GM18519 (cell line): ENCODE data around the gene WNK4.
"Not testable (repeated sequence)": the region's sequence is repeated elsewhere in the genome, so short reads cannot be mapped to it uniquely, and the experiment has no call there.

Source experiments
- ATAC-seq: cut with Tn5 transposase; IDR thresholded peaks from one replicate; pipeline ENCODE4 v1.9.1; 2021; ENCODE audit warnings: mild to moderate bottlenecking, moderate library complexity; ENCODE audit not compliant: unreplicated experiment, low FRiP score

Gene WNK4

GRCh38 chr17:42779936-42780850 is at the start of gene WNK4:
Gene WNK4, plus strand, starts transcription at chr17:42780610. Its CDS starts 89 bp downstream, at chr17:42780699.
- no peak for ATAC-seq

DNA sequence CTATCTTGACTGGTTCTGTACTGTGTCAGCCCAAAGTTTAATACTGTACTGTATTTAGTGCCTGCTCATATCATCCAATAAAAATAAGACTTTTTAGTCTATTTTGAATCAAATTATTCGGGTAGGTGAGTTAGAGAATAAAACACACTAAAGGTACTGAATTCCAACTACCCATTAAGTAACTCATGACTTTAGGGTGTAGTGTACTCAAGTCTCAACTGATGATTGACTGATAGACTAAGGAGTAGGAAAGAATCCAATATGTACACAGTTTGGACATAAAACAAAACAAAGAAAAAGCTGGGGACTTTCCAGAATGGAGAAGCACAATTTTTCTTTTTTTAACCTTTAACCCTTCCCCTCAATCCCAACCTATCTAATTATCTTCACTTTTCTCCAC is 39.7 kb upstream of the WNK4 start:
- ATAC-seq, result no peak

DNA sequence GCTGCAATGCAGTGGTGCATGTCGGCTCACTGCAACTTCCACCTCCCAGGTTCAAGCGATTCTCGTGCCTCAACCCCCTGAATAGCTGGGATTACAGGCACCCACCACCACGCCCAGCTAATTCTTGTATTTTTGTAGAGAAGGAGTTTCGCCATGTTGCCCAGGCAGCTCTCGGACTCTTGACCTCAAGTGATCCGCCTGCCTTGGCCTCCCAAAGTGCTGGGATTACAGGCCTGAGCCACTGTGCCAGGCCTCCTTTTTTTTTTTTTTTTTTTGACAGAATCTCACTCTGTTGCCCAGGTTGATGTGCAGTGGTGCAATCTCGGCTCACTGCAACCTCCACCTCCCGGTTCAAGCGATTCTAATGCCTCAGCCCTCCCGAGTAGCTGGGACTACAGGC is 37.5 kb upstream of the WNK4 start:
- ATAC-seq, result not testable (repeated sequence)

DNA sequence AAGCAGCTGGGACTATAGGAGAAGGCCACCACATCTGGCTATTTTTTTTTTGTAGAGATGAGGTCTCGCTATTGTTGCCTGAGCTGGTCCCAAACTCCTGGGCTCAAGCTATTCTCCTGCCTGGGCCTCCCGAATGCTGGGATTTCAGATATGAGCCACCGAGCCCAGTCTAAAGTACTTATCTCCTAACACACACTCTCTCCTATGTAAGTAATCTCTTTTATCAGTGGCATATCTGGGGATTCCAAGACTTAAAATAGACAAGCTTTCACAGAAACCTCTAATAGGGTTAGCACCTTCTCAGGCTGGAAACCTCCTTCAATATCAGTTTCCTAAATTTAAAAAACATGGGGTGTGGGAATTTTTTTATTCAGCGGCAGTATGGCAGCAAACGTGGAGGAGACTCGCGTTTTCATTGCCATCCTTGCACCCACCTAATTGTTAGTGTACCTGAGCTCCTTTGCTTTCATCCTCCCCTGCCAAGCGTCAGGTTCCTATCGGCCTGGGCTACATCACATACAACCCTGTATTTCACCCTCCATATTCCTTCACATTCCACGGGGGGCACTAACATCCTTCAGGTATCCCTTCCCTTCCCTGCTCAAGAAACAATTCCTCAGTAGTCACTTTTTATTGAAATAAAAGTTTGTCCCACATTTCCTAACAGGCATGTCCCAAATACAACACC is 36.7 kb upstream of the WNK4 start:
- ATAC-seq, result no peak

DNA sequence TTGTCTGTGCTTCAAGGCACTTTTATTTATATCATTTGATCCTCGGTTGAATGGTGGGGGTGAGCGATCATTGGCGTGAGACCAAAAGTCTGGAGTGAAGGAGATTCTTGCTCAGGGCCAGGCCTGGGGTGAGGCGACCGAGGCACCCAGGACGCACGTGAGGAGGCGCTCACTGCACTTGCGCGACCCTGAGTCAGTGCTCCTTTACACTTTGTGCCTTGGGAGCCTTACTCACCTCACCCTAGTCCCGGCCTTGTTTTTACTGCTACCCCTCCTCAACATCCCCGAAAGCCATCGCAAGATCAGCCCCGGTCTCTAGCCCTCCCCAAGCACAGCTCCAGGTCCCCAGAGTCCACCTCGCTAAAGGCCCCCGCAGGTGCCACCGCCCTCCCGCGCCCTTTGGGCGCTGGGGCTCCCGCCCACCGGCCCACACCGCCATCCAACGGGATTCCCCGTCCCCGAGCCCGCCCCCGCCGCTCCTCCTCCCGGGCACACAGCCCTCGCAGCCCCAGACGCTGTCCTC is 36.1 kb upstream of the WNK4 start:
- ATAC-seq, result peak; percentile 6

DNA sequence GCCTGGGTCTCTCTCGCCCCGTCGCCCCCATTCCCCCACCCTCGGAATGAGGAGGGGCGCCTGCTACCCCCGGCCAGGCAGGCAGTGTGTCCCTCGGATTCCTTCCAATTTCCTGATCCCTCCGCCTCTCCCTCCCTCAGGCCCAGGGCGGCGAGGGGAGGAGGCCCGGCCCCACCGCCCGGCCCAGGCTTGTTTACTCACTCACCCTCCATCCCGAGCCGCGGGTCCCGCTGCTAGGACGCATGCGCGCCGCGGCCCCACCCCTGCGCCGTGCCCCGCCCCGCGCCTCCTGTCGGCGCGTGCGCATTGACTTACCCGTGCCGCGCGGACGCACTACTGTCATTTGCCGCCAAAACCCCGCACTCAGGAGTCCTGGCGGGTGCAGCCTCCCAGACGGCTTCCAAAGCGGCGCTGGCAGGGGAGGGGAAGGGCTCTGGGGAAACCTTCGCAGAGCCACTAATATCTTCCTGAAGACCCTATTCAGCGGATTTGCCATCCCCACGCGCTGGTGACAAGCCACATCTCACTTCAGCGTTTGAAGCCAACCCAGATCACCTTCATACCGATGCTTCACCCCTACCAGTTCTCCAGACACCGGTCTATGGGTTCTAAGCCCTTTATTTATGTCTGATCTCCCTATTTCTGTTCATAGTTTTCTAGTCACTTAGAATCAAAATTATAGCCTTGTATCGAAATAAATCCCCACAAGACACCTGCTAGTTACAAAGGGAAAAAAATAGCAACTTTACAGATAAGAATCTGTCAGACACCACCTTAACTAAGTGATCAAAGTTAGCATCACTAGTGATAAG is 35.4 kb upstream of the WNK4 start, which contains the start of gene EZH1:
Gene EZH1 (minus strand): TSS at position 235 of the 812 bp plus-strand sequence. CDS start 16,099 bp downstream, outside the sequence.
- peak; percentile 42 for ATAC-seq

GRCh38 chr17:42748202-42748907 is 32.1 kb upstream of the WNK4 start:
- ATAC-seq, result no peak

GRCh38 chr17:42748908-42749798 is 31.3 kb upstream of the WNK4 start:
- no peak for ATAC-seq

DNA sequence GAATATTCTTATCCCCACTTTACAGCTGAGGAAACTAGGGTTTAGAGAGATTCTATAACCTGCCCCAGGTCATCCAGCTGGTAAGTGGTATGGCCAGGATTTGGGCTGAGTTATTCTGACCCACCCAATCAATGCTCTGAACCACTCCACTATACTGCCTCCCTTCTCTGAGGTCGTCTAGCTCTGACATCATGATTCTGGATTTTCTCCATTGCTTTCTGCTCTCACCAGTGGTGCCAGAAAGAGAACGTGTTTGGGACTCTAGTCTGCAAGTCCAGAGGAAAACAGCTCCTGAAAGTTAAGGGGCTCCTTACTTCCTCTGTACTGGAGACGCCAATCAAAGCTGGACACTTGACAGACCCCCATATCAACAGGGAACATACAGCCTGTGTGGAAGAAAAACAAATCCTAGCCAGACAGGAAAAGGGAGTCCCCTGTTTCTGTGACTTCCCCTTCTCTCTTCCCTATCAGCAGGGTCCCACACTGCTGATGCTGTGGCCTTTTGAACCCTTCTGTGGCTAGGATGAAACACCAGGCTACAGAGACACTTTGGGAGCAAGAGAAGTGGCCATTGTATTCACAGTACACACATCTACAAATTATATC is 29.6 kb upstream of the WNK4 start:
- no peak for ATAC-seq

DNA sequence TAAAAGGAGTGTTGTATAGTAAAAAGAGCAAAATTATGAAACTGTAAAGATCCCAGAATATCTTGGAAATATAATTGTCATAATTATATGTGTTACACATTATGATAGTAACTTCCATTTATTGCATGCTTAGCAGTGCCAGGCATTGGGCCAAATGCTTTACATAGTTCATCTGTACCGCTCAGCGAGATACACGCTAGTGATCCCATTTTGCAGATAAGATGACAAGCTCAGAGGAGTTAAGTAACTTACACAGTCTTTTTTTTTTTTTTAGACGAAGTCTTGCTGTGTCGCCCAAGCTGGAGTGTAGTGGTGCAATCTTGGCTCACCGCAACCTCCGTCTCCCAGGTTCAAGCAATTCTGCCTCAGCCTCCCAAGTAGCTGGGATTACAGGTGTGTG is 28.8 kb upstream of the WNK4 start:
- no peak for ATAC-seq

DNA sequence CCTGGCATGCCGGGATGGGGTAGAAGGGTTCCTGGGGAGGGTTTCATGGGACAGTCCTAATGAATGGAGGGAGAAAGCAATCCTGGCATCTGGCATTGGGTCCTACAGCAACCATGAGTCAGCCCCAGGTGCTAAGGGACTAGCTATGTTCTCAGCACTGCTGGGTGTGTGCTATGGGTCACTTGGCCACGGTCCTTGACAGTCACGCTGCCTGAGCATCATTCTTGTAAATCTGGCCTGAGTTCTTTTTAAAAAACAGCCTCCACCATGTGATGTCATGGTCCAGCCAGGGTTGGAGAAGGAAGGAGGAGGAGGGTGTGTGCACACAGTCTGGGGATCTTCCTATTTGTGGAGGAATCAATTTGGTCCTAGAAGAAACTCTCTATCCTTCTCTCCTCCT is 25.6 kb upstream of the WNK4 start:
- no peak for ATAC-seq

- ATAC-seq, result no peak
Observed at GRCh38 chr17:42759982-42760651, 20.3 kb upstream of the WNK4 start.

GRCh38 chr17:42760652-42761581 is 19.5 kb upstream of the WNK4 start, which contains the start of gene RAMP2:
Gene RAMP2, plus strand, starts transcription at chr17:42761227. Its CDS starts 35 bp downstream, at chr17:42761262.
- ATAC-seq, result no peak

DNA sequence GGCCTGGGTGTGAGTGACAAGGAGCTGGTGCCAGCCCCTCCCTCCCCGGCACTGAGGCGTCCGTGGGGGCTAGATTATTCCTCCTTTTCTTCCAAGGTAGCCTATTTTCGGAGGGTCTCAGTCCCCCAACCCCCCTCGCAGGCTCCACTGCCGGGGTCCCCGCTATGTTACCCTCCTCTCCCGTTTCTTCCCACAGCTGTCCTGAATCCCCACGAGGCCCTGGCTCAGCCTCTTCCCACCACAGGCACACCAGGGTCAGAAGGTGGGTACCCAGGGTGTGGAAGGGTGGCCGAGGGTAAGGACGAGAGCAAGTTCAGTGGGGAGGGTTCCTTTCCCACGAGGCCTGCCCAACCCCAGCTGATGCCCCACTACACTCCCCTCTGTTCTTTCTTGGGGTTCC is 18.8 kb upstream of the WNK4 start:
- no peak for ATAC-seq

DNA sequence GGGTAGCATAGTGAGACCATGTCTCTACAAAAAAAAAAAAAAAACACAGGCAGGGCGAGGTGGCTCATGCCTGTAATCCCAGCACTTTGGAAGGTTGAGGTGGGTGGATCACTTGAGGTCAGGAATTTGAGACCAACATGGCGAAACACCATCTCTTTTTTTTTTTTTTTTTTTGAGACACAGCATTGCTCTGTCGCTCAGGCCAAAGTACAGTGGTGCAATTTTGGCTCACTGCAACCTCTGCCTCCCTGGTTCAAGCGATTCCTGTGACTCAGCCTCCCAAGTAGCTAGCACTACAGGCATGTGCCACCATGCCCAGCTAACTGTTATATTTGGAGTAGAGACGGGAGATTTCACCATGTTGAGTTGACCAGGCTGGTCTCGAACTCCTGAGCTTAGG is 14.3 kb upstream of the WNK4 start:
- ATAC-seq, result no peak

GRCh38 chr17:42767512-42767911 is 12.9 kb upstream of the WNK4 start:
- no peak for ATAC-seq

DNA sequence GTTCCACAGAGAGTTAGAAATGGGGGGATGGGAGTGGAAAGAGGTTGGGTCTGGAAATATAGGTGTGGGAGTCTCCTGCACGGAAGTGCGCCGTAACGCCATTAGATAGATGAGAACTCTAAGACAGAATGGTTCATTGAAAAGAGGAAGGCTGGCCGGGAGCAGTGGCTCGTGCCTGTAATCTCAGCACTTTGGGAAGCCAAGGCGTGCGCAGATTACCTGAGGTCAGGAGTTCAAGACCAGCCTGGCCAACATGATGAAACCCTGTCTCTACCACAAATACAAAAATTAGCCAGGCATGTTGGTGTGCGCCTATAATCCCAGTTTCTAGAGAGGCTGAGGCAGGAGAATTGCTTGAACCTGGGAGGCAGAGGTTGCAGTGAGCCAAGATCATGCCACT is 12.4 kb upstream of the WNK4 start:
- ATAC-seq, result not testable (repeated sequence)
